C4-2B (cell line): Measurements from ENCODE around the gene SORCS2.

Source experiments
- H3K27ac ChIP-seq: fragments of 450-650 bp; 2 replicates; pipeline ENCODE4 v1.5.1; 2017
- CTCF ChIP-seq: fragments of 450-650 bp; conservative IDR thresholded peaks from 2 replicates; pipeline ENCODE4 v1.5.1; 2017; ENCODE audit warnings: mild to moderate bottlenecking
- ZFX ChIP-seq: fragments of 450-650 bp; IDR thresholded peaks from 2 replicates; pipeline ENCODE4 v1.6.1; 2017

The SORCS2 gene

GRCh38 chr4:7147661-7148310 lies 44.6 kb upstream of the SORCS2 start:
- H3K27ac ChIP-seq: no peak overlapping the region
- TF ChIP-seq CTCF (no peak), ZFX (no peak)

GRCh38 chr4:7148337-7148736 lies 44.0 kb upstream of the SORCS2 start:
- no peak for TF ChIP-seq ZFX
- no peak for TF ChIP-seq CTCF
- H3K27ac ChIP-seq: no peak overlapping the region

GRCh38 chr4:7150036-7150635 lies 42.2 kb upstream of the SORCS2 start:
- no peak overlapping the region for H3K27ac ChIP-seq
- TF ChIP-seq CTCF (no peak), ZFX (no peak)

- TF ChIP-seq CTCF (peak; percentile 52), ZFX (no peak)
- H3K27ac ChIP-seq: no peak overlapping the region
Measured at GRCh38 chr4:7151668-7152227, 40.6 kb upstream of the SORCS2 start.

- no peak overlapping the region for H3K27ac ChIP-seq
- TF ChIP-seq CTCF: no peak
- no peak for TF ChIP-seq ZFX
Measured at GRCh38 chr4:7153711-7154110, 38.6 kb upstream of the SORCS2 start.

- H3K27ac ChIP-seq: no peak overlapping the region
- TF ChIP-seq CTCF: no peak
- TF ChIP-seq ZFX: no peak
Measured at GRCh38 chr4:7154351-7154981, 37.9 kb upstream of the SORCS2 start.

- H3K27ac ChIP-seq: no peak overlapping the region
Measured at GRCh38 chr4:7155590-7156071, 36.7 kb upstream of the SORCS2 start.

More at GRCh38 chr4:7155590-7156071, 36.7 kb upstream of the SORCS2 start:
- no peak for TF ChIP-seq CTCF
- TF ChIP-seq ZFX: no peak
